GM18498 (cell line): ENCODE results near the gene TBC1D8.
"Not testable (repeated sequence)": the region's sequence is repeated elsewhere in the genome, so short reads cannot be mapped to it uniquely, and the experiment has no call there.

Experiments used
- ATAC-seq: cut with Tn5 transposase; IDR thresholded peaks from one replicate; pipeline ENCODE4 v1.9.1; 2021; ENCODE audit warnings: mild to moderate bottlenecking, moderate library complexity; ENCODE audit not compliant: unreplicated experiment

The TBC1D8 gene

GRCh38 chr2:101080211-101081068 lies 70.7 kb downstream of the TBC1D8 start:
- ATAC-seq, result no peak

- ATAC-seq, result no peak
Observed at GRCh38 chr2:101076581-101076980, 74.6 kb downstream of the TBC1D8 start.

GRCh38 chr2:101064868-101065549 lies 86.2 kb downstream of the TBC1D8 start:
- ATAC-seq, result no peak

- no peak for ATAC-seq
Observed at GRCh38 chr2:101064505-101064867, 86.7 kb downstream of the TBC1D8 start.

- no peak for ATAC-seq
Observed at GRCh38 chr2:101064125-101064502, 87.1 kb downstream of the TBC1D8 start.

- no peak for ATAC-seq
Observed at GRCh38 chr2:101063352-101064124, 87.6 kb downstream of the TBC1D8 start.

- ATAC-seq, result no peak
Observed at GRCh38 chr2:101058386-101058785, 92.8 kb downstream of the TBC1D8 start.

GRCh38 chr2:101057051-101057933 lies 93.9 kb downstream of the TBC1D8 start:
- ATAC-seq, result no peak

GRCh38 chr2:101053117-101053516 lies 98.1 kb downstream of the TBC1D8 start:
- ATAC-seq, result no peak

GRCh38 chr2:101052147-101052546 lies 99.0 kb downstream of the TBC1D8 start:
- ATAC-seq, result no peak

- ATAC-seq, result not testable (repeated sequence)
Observed at GRCh38 chr2:101050886-101051285, 100.3 kb downstream of the TBC1D8 start.

GRCh38 chr2:101048756-101049155 lies 102.4 kb downstream of the TBC1D8 start:
- no peak for ATAC-seq

- no peak for ATAC-seq
Observed at GRCh38 chr2:101047774-101048173, 103.4 kb downstream of the TBC1D8 start.

- no peak for ATAC-seq
Observed at GRCh38 chr2:101047075-101047766, 104.0 kb downstream of the TBC1D8 start.

- no peak for ATAC-seq
Observed at GRCh38 chr2:101045330-101045729, 105.9 kb downstream of the TBC1D8 start.

GRCh38 chr2:101041413-101041812 lies 109.8 kb downstream of the TBC1D8 start:
- no peak for ATAC-seq

- ATAC-seq, result no peak
Observed at GRCh38 chr2:101040761-101041160, 110.4 kb downstream of the TBC1D8 start.

- ATAC-seq, result no peak
Observed at GRCh38 chr2:101040072-101040471, 111.1 kb downstream of the TBC1D8 start.

GRCh38 chr2:101038455-101039255 lies 112.5 kb downstream of the TBC1D8 start:
- ATAC-seq, result no peak
